ENCODE results near the gene CCDC47. TPM values are rescaled to one million over a fixed set of nuclear protein-coding genes. Genes with fewer than 3 reads are reported as not detected.

Gene CCDC47
- total and polyA plus RNA-seq, 4 donors = 33.0 to 87.2 (median 62.8) TPM

DNA sequence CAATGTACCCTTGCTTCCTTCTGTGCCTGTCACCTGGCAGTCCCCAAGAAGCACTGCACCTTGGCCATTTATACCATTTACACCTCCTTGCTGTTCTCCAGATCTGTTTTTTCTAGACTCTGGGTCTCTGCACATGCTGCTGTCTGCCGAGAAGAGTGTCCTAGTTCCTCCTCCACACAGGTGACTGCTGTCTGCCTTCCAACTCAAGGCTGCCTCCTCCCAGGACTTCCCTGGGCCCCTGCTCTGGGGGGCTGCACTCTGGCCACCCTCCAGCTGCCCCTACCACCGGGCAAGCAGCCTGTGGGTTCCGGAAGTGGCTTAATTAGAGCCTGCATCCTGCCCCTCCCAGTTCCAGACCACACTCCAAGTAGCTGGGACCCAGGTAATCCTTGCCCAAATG lies 67.7 kb downstream of the CCDC47 start:
- no peak overlapping the region for H3K9ac ChIP-seq (ENCODE audit: low read depth in 1 of 2, low read length in 2 of 2)
- peaks cover 3 to 38% (median 17%) of the 10 kb centered on the region in 4 donors for H3K36me3 ChIP-seq (ENCODE audit: control insufficient read depth in 4 of 4, insufficient read depth in 3 of 4, low read depth in 1 of 4, low read length in 3 of 4)
- H3K4me3 ChIP-seq (ENCODE audit: low read depth in 1 of 3, low read length in 3 of 3) = no peak overlapping the region
- H3K9me3 ChIP-seq (ENCODE audit: control insufficient read depth in 4 of 4, low read length in 3 of 4) = no peaks in the 10 kb centered on the region
- WGBS = 74% methylated on average over 3 of the region's 3 CpGs
- no peak for TF ChIP-seq JUND (IDR thresholded peaks at IDR 0.05)
- no peaks in the 10 kb centered on the region for H3K4me1 ChIP-seq (ENCODE audit: control insufficient read depth in 4 of 4, insufficient read depth in 4 of 4, low read length in 3 of 4)
- H3K27me3 ChIP-seq (ENCODE audit: control insufficient read depth in 4 of 4, insufficient read depth in 4 of 4, low read length in 3 of 4) = no peaks in the 10 kb centered on the region
- H3K27ac ChIP-seq (ENCODE audit: low read depth in 1 of 2, low read length in 2 of 2) = no peak overlapping the region
- DNase-seq (ENCODE audit: low spot score) = no peak

- H3K36me3 ChIP-seq (ENCODE audit: control insufficient read depth in 4 of 4, insufficient read depth in 3 of 4, low read depth in 1 of 4, low read length in 3 of 4) = peaks cover 3 to 35% (median 12%) of the 10 kb centered on the region in 4 donors
- TF ChIP-seq TAF1 (conservative IDR thresholded peaks at IDR 0.05) (no peak), NR2F2 (IDR thresholded peaks at IDR 0.05) (no peak), JUND (IDR thresholded peaks at IDR 0.05) (no peak)
- no peaks in the 10 kb centered on the region for H3K9me3 ChIP-seq (ENCODE audit: control insufficient read depth in 4 of 4, low read length in 3 of 4)
- H3K27ac ChIP-seq (ENCODE audit: low read depth in 1 of 2, low read length in 2 of 2) = no peak overlapping the region
- no peak overlapping the region for H3K9ac ChIP-seq (ENCODE audit: low read depth in 1 of 2, low read length in 2 of 2)
- WGBS = 95% methylated on average over 9 of the region's 9 CpGs
- no peaks in the 10 kb centered on the region for H3K27me3 ChIP-seq (ENCODE audit: control insufficient read depth in 4 of 4, insufficient read depth in 4 of 4, low read length in 3 of 4)
- peaks cover 0 to 4% (median 2%) of the 10 kb centered on the region in 4 donors for H3K4me1 ChIP-seq (ENCODE audit: control insufficient read depth in 4 of 4, insufficient read depth in 4 of 4, low read length in 3 of 4)
- H3K4me3 ChIP-seq (ENCODE audit: low read depth in 1 of 3, low read length in 3 of 3) = no peak overlapping the region
- DNase-seq (ENCODE audit: low spot score) = no peak
Observed at GRCh38 chr17:63704836-63705235, 68.6 kb downstream of the CCDC47 start.

GRCh38 chr17:63704259-63704576 lies 69.2 kb downstream of the CCDC47 start:
- TF ChIP-seq REST (IDR thresholded peaks at IDR 0.05) = no peak
- TF ChIP-seq FOXA1 (IDR thresholded peaks at IDR 0.05) = no peak
- TF ChIP-seq ATF3 (IDR thresholded peaks at IDR 0.05) = no peak
- no peak for TF ChIP-seq RXRA (IDR thresholded peaks at IDR 0.05)
- no peak for TF ChIP-seq TAF1 (conservative IDR thresholded peaks at IDR 0.05)
- no peaks in the 10 kb centered on the region for H3K9me3 ChIP-seq (ENCODE audit: control insufficient read depth in 4 of 4, low read length in 3 of 4)
- H3K4me3 ChIP-seq (ENCODE audit: low read depth in 1 of 3, low read length in 3 of 3) = no peak overlapping the region
- no peak overlapping the region for H3K9ac ChIP-seq (ENCODE audit: low read depth in 1 of 2, low read length in 2 of 2)
- no peaks in the 10 kb centered on the region for H3K27me3 ChIP-seq (ENCODE audit: control insufficient read depth in 4 of 4, insufficient read depth in 4 of 4, low read length in 3 of 4)
- DNase-seq (ENCODE audit: low spot score) = no peak
- no peak overlapping the region for H3K27ac ChIP-seq (ENCODE audit: low read depth in 1 of 2, low read length in 2 of 2)
- WGBS = 94% methylated on average over 11 of the region's 11 CpGs
- H3K4me1 ChIP-seq (ENCODE audit: control insufficient read depth in 4 of 4, insufficient read depth in 4 of 4, low read length in 3 of 4) = peaks cover under 1 to 6% (median 3%) of the 10 kb centered on the region in 4 donors
- peaks cover 3 to 29% (median 10%) of the 10 kb centered on the region in 4 donors for H3K36me3 ChIP-seq (ENCODE audit: control insufficient read depth in 4 of 4, insufficient read depth in 3 of 4, low read depth in 1 of 4, low read length in 3 of 4)

DNA sequence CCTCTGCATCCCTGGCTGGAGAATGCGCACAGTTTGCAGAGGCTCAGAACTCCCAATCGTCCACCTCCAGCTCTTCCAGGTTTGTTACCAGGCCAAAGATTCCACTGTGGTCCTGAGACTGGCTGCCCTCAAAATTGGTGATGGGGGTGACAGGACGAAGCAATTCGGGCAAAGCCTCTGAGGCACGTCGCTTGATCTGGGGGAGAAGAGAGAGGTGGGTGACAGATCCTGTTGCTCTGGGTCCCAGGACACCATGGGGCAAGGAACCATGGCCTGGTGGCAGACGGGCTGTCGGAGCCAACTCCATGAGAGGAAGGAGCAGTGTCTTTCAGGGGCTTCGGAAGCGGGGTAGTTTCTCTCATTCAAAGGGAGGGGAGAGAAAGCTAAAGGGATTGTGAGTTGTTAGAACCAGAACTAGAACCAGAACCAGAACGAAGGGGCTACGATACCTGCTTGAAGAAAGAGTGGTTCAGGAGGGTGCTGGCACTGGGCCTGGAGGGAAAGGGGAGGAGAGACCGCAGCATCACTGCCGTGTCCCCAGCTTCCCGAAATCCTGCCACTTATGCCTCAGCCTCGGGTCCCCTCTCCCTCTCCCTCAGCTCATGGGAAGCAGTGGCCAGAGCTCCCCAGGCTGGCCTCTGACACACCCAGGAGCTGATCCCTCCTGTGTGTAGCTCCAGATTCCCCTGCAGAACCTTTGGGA lies 69.7 kb downstream of the CCDC47 start:
- H3K4me3 ChIP-seq (ENCODE audit: low read depth in 1 of 3, low read length in 3 of 3) = no peak overlapping the region
- no peak overlapping the region for H3K27ac ChIP-seq (ENCODE audit: low read depth in 1 of 2, low read length in 2 of 2)
- peaks cover 0 to 24% (median 7%) of the 10 kb centered on the region in 4 donors for H3K36me3 ChIP-seq (ENCODE audit: control insufficient read depth in 4 of 4, insufficient read depth in 3 of 4, low read depth in 1 of 4, low read length in 3 of 4)
- no peaks in the 10 kb centered on the region for H3K9me3 ChIP-seq (ENCODE audit: control insufficient read depth in 4 of 4, low read length in 3 of 4)
- H3K27me3 ChIP-seq (ENCODE audit: control insufficient read depth in 4 of 4, insufficient read depth in 4 of 4, low read length in 3 of 4) = no peaks in the 10 kb centered on the region
- H3K4me1 ChIP-seq (ENCODE audit: control insufficient read depth in 4 of 4, insufficient read depth in 4 of 4, low read length in 3 of 4) = peaks cover 6 to 10% (median 8%) of the 10 kb centered on the region in 4 donors
- no peak for DNase-seq (ENCODE audit: low spot score)
- no peak overlapping the region for H3K9ac ChIP-seq (ENCODE audit: low read depth in 1 of 2, low read length in 2 of 2)
- WGBS = 93% methylated on average over 16 of the region's 16 CpGs
- TF ChIP-seq REST (IDR thresholded peaks at IDR 0.05) = no peak
- no peak for TF ChIP-seq NR2F2 (IDR thresholded peaks at IDR 0.05)
- no peak for TF ChIP-seq TAF1 (conservative IDR thresholded peaks at IDR 0.05)
- TF ChIP-seq SP1 (IDR thresholded peaks at IDR 0.05) = no peak
- TF ChIP-seq HNF4G (IDR thresholded peaks at IDR 0.05) = no peak
- TF ChIP-seq JUND (IDR thresholded peaks at IDR 0.05) = no peak
- TF ChIP-seq YY1 (IDR thresholded peaks at IDR 0.05) = no peak
- TF ChIP-seq FOXA1 (IDR thresholded peaks at IDR 0.05) = no peak
- no peak for TF ChIP-seq ATF3 (IDR thresholded peaks at IDR 0.05)
- TF ChIP-seq GABPA (IDR thresholded peaks at IDR 0.05 in 1 of 2, conservative IDR thresholded peaks at IDR 0.05 in 1 of 2) = no peak
- no peak for TF ChIP-seq FOXA2 (IDR thresholded peaks at IDR 0.05)
- TF ChIP-seq EGR1 (IDR thresholded peaks at IDR 0.05; ENCODE audit: low read depth in 2 of 2) = no peak
- no peak for TF ChIP-seq HNF4A (conservative IDR thresholded peaks at IDR 0.05)
- TF ChIP-seq, protein P1, sequence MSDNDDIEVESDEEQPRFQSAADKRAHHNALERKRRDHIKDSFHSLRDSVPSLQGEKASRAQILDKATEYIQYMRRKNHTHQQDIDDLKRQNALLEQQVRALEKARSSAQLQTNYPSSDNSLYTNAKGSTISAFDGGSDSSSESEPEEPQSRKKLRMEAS (IDR thresholded peaks at IDR 0.05) = no peak

Data from liver (tissue), 9 donors.